K562 (cell line): ENCODE results near the gene DST.

Experiments used
- E2F3 ChIP-seq: fragments of 250-450 bp; sonication (Bioruptor Pico); IDR thresholded peaks from 2 replicates; pipeline ENCODE4 v1.4.0; 2020; ENCODE audit warnings: mild to moderate bottlenecking
- NCOR1 ChIP-seq: fragments of 450-650 bp; IDR thresholded peaks from 2 replicates; pipeline ENCODE4 v1.6.1; 2016; ENCODE audit warnings: mild to moderate bottlenecking, moderate library complexity
- POLR2AphosphoS2 ChIP-seq: IDR thresholded peaks from 2 replicates; pipeline ENCODE4 v1.6.1; 2012; ENCODE audit warnings: low read length, improper control_type of control experiment

- TF ChIP-seq E2F3 = no peak
- TF ChIP-seq NCOR1 = no peak
- TF ChIP-seq POLR2AphosphoS2 = no peak
These were observed 71.1 kb downstream of the DST start for GRCh38 chr6:56571605-56572004.
